Kidney epithelial cell (primary cell): Measurements from ENCODE around the gene LRIT2. TPM values are rescaled to one million over a fixed set of nuclear protein-coding genes. Genes with fewer than 3 reads are reported as not detected.

Experiments used
- DNase-seq: peaks from one replicate; pipeline ENCODE4 v3.0.0-alpha.2; 2010; ENCODE audit warnings: low read depth
- H3K27me3 ChIP-seq: 2 replicates; pipeline ENCODE4 v1.6.0; 2011; ENCODE audit warnings: low read length; ENCODE audit not compliant: control insufficient read depth, insufficient read depth
- H3K36me3 ChIP-seq: 2 replicates; pipeline ENCODE4 v1.5.1; 2011; ENCODE audit warnings: low read length; ENCODE audit not compliant: control insufficient read depth, insufficient read depth
- H3K4me3 ChIP-seq: 2 replicates; pipeline ENCODE4 v1.5.1; 2011; ENCODE audit warnings: low read depth, mild to moderate bottlenecking, control low read depth, low read length
- CTCF ChIP-seq: IDR thresholded peaks from 2 replicates; pipeline ENCODE4 v1.5.1; 2011; ENCODE audit warnings: mild to moderate bottlenecking, moderate library complexity, low read length, control low read depth, inconsistent platforms; ENCODE audit not compliant: insufficient read depth, poor library complexity, severe bottlenecking
- total RNA-seq: library from RNA; depleted of rRNA; stranded (reverse); fragments of >200 nt; gene quantifications from 2 replicates; pipeline ENCODE4 v1.2.3, GENCODE V29; 2015

Gene LRIT2
- total RNA-seq, 1 donor from 2014 or later: not detected

DNA sequence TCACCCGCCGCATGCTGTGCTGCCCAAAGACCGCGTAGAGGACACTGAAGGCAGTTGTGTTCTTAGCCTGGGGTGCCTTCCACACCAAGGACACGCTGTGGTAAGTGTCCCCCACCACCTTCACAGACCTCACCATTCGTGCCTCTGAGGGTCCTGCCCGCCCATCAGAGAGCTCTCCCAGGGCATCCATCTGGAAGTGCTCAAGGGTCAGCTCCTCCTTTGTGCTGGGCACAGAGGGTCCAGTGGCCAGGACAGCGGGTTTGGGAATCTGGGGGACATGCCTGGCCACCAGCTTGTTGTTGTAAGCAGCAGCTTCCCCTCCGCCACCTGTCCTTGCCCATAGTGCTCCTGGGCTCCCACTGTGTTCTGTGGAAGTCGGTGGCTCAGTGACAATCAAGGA, 7.0 kb upstream of the LRIT2 start:
- no peaks in the 10 kb centered on the region for H3K36me3 ChIP-seq
- DNase-seq: no peak
- TF ChIP-seq CTCF: no peak
- H3K4me3 ChIP-seq: no peak overlapping the region
- peaks cover 4% of the 10 kb centered on the region for H3K27me3 ChIP-seq

DNA sequence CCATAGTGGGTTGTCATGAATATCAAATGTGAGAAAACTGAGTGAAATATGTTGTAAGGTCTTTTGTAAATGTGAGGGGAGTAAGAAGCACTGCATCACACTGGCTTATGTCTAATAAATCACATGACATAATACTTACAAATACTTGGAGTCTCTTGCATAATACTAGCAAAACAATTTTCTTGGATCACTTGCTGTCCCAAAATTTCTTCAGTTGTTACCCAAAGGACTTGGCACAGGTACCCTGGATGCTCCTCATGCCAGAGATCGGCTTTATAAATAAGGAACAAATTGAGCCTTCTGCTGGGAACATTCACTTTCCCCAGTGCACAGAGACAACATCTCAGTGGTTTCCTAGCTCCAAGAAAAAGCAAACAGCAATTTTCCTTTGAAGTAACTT, 5.0 kb upstream of the LRIT2 start:
- no peaks in the 10 kb centered on the region for H3K36me3 ChIP-seq
- no peak for TF ChIP-seq CTCF
- DNase-seq: no peak
- no peak overlapping the region for H3K4me3 ChIP-seq
- H3K27me3 ChIP-seq: no peaks in the 10 kb centered on the region

- no peak for DNase-seq
- no peaks in the 10 kb centered on the region for H3K27me3 ChIP-seq
- H3K36me3 ChIP-seq: no peaks in the 10 kb centered on the region
- TF ChIP-seq CTCF: no peak
- no peak overlapping the region for H3K4me3 ChIP-seq
These were observed 2.5 kb upstream of the LRIT2 start for GRCh38 chr10:84227810-84228209.

GRCh38 chr10:84226616-84227015, 1.3 kb upstream of the LRIT2 start:
- H3K36me3 ChIP-seq: no peaks in the 10 kb centered on the region
- no peak for TF ChIP-seq CTCF

GRCh38 chr10:84224411-84225028, 824 bp downstream of the LRIT2 start:
- no peak for TF ChIP-seq CTCF
- no peaks in the 10 kb centered on the region for H3K27me3 ChIP-seq
- no peak overlapping the region for H3K4me3 ChIP-seq
- DNase-seq: no peak
- no peaks in the 10 kb centered on the region for H3K36me3 ChIP-seq

More at GRCh38 chr10:84226616-84227015, 1.3 kb upstream of the LRIT2 start:
- Histone ChIP-seq H3K4me3 (no peak overlapping the region), H3K27me3 (no peaks in the 10 kb centered on the region)
- no peak for DNase-seq

DNA sequence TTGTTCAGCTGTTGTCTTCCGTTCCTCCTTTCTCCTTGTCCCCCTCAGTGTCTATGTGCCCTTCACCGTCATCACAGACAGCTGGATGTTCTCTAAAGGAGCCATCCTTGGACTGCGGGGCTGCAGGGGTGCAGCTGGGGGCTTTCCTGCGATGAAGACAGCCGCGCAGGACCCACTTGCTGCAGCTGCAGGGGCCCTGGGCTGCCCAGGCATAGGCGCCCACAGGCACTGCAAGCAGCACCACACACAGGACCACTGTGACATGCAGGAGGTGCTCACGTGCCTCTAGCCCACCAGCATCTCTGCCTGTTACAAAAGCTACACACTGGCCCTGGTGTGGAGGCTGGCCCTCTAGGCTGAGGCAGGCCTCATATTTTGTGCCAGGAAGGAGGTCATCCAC, 3.4 kb downstream of the LRIT2 start:
- H3K36me3 ChIP-seq: no peaks in the 10 kb centered on the region
- DNase-seq: no peak
- H3K27me3 ChIP-seq: no peaks in the 10 kb centered on the region
- no peak overlapping the region for H3K4me3 ChIP-seq
- TF ChIP-seq CTCF: no peak
